Activated CD8-positive, alpha-beta memory T cell treated with anti-CD3 and anti-CD28 coated beads, Interleukin-2, amount 50 U/mL, for 1 hour (primary cell): ENCODE data around the gene ERF.
A peak's percentile ranks its signal among the peaks of the same experiment; 100 is the strongest.

Source experiments
- DNase-seq: peaks from one replicate; pipeline ENCODE4 v3.0.0-alpha.2; 2020; ENCODE audit errors: extremely low read depth

ERF gene

GRCh38 chr19:42214810-42215485 lies 40.0 kb downstream of the ERF start:
- no peak for DNase-seq

- no peak for DNase-seq
Observed at GRCh38 chr19:42212886-42213285, 42.0 kb downstream of the ERF start.

DNA sequence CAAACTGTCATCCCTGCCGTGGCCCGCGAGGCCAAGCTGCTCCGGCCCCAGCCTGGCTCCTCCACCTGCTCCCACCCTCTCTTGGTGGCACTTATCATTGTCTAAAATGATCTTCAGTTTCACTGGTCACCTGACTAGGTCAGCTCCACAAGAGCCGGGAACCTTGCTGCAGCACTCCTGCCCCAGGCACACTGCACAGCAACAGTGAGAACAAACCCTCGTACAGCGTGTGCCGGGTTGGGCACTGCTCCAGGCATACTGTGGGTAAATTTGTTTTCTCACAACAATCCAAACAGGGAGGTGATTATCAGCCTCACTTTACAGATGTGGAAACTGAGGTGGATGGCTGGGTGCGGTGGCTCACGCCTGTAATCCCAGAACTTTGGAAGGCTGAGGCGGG lies 46.3 kb downstream of the ERF start:
- no peak for DNase-seq

- no peak for DNase-seq
Observed at GRCh38 chr19:42207767-42208271, 47.1 kb downstream of the ERF start.

GRCh38 chr19:42206871-42207755 lies 47.8 kb downstream of the ERF start:
- DNase-seq: no peak

- DNase-seq: no peak
Observed at GRCh38 chr19:42204664-42205063, 50.3 kb downstream of the ERF start.

DNA sequence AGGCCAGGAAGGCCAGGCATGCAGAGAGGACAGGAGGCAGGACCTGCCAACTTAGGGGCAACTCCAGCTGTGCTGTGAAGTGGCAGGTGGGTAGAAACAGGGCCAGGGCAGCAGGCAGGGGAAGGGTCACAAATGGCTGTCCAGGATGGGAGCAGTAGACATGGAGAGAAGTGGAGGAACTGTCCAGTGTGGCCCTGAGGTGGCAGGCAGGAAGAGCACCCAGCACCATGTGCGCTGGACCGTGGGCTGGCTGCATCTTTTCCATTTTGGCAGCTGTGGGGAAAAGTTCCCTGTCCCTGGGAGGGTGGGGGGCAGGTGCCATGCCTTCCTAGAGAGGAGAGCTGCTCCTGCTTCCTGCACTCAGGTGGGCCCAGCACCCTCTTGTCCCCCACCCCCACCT lies 51.2 kb downstream of the ERF start:
- no peak for DNase-seq

DNA sequence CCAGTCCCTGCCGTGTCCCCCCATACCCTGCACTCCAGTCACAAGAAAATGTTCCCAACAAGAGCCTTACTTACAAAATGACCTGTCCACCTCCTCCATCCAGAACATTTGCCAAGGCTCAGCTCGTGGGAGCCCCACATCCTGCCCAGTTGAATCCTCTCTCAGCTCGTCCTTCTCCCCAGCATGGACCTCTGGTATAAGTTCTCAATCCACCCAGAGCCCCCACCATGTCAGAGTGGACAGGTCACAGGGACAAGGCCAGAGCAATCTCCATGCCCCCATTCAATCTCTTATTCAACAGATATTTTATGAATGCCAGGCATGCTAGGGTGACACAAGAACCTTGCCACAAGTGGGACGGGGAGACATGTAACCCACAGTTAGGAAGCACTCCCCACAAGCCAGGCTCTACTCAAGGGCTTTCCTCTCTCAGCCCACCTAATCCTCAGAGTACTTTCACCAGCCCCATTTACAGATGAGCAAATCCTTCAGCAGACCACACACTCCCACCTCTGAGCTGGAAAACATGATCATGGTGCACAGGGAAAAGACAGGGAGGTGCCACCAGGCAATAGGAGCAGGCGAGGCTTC lies 52.5 kb downstream of the ERF start:
- DNase-seq: no peak

GRCh38 chr19:42201489-42202289 lies 53.2 kb downstream of the ERF start:
- DNase-seq: no peak

GRCh38 chr19:42200116-42200715 lies 54.7 kb downstream of the ERF start:
- DNase-seq: no peak

- DNase-seq: no peak
Observed at GRCh38 chr19:42199440-42200115, 55.4 kb downstream of the ERF start.

GRCh38 chr19:42198676-42199439 lies 56.1 kb downstream of the ERF start:
- DNase-seq: peak; percentile 36
